K562 (cell line): ENCODE results near the gene TMEM127. TPM values are rescaled to one million over a fixed set of nuclear protein-coding genes. Genes with fewer than 3 reads are reported as not detected.

Source experiments
- ATAC-seq: fragments of 200-7000 bp; cut with Tn5 transposase; 3 replicates; pipeline ENCODE4 v1.9.1; 2020; ENCODE audit warnings: moderate library complexity
- BruUV-seq: library from RNA; stranded (reverse); fragments of 400-500 nt; replicated peaks from 2 replicates; lab custom pipeline; 2021; lab: Mats Ljungman, UMichigan
- CTCF ChIA-PET: fragments of 300-600 bp; formaldehyde crosslinking; extraction: SDS; loops from one replicate; lab custom pipeline; 2021; ENCODE audit warnings: low intra/inter-chr PET ratio; lab: Yijun Ruan, JAX
- POLR2A ChIA-PET: fragments of 300-600, 350-650 bp; sonication (Branson Sonifier 250); formaldehyde crosslinking; extraction: SDS; loops from one replicate; lab custom pipeline; 2021; ENCODE audit warnings: antibody characterized with exemption, inconsistent platforms; lab: Yijun Ruan, JAX
- DNase-seq, 4 experiments: peaks; one replicate each; pipeline versions ENCODE4 v3.0.0 to v3.0.0-alpha.2; 2011 to 2018; ENCODE audit warnings: low spot score in 3 of 4, mixed read lengths in 3 of 4; ENCODE audit errors: extremely low read depth in 1 of 4
- FAIRE-seq: peaks from 2 replicates; lab custom pipeline; 2011; peaks lifted over from hg19 to GRCh38; lab: Jason Lieb, UNC
- H2AFZ ChIP-seq: 2 replicates; pipeline ENCODE4 v1.6.0; 2011; ENCODE audit warnings: low read depth, low read length, control low read depth, inconsistent platforms
- H3K27ac ChIP-seq: fragments of 200-600 bp; 3 replicates; pipeline ENCODE4 v1.8.0; 2011; ENCODE audit warnings: low read depth, mild to moderate bottlenecking, control low read depth, inconsistent platforms, low read length, moderate library complexity, mixed read lengths; ENCODE audit errors: extremely low read depth
- H3K27me3 ChIP-seq, 2 experiments: fragments of 300-600 bp in 1 of 2; 2 replicates in 1 of 2; 3 replicates in 1 of 2; pipeline versions ENCODE4 v1.6.0 to v1.8.0; 2011; ENCODE audit warnings: inconsistent platforms in 2 of 2, low read length in 2 of 2, mild to moderate bottlenecking in 1 of 2, mixed read lengths in 1 of 2, moderate library complexity in 1 of 2; ENCODE audit not compliant: control insufficient read depth in 2 of 2, insufficient read depth in 2 of 2
- H3K36me3 ChIP-seq: fragments of 300-600 bp; 3 replicates; pipeline ENCODE4 v1.8.0; 2011; ENCODE audit warnings: mild to moderate bottlenecking, low read length, inconsistent platforms; ENCODE audit not compliant: control insufficient read depth, insufficient read depth
- H3K4me1 ChIP-seq, 2 experiments: fragments of 200-600 bp in 1 of 2; replicated peaks in 1 of 2; 2 replicates in 1 of 2; 3 replicates in 1 of 2; pipeline versions ENCODE4 v1.5.1 to v1.8.0; 2011; ENCODE audit warnings: inconsistent platforms in 2 of 2, low read length in 2 of 2, mild to moderate bottlenecking in 1 of 2, mixed read lengths in 1 of 2, moderate library complexity in 1 of 2; ENCODE audit not compliant: control insufficient read depth in 2 of 2, insufficient read depth in 2 of 2
- H3K4me2 ChIP-seq: 2 replicates; pipeline ENCODE4 v1.6.1; 2011; ENCODE audit warnings: low read length, control low read depth, inconsistent platforms, mixed read lengths; ENCODE audit not compliant: insufficient read depth
- H3K4me3 ChIP-seq: fragments of 200-600 bp; sonication (generic), shearing (Covaris generic); 2 replicates; pipeline ENCODE4 v1.5.1; 2016; ENCODE audit warnings: control low read depth, inconsistent platforms
- H3K79me2 ChIP-seq: fragments of 200-600 bp; 3 replicates; pipeline ENCODE4 v1.8.0; 2011; ENCODE audit warnings: low read length, inconsistent platforms; ENCODE audit not compliant: control insufficient read depth, insufficient read depth
- H3K9ac ChIP-seq, 2 experiments: 2 replicates each; pipeline versions ENCODE4 v1.6.0 to v1.6.1; 2011; ENCODE audit warnings: low read depth in 2 of 2, low read length in 2 of 2, control low read depth in 1 of 2, inconsistent platforms in 1 of 2, mild to moderate bottlenecking in 1 of 2, mixed read lengths in 1 of 2; ENCODE audit not compliant: insufficient read depth in 1 of 2
- H3K9me1 ChIP-seq: one replicate; pipeline ENCODE4 v1.6.0; 2011; ENCODE audit warnings: inconsistent platforms, mild to moderate bottlenecking, low read length, moderate library complexity; ENCODE audit not compliant: control insufficient read depth, insufficient read depth
- H3K9me3 ChIP-seq: replicated peaks from 2 replicates; pipeline ENCODE4 v1.5.1; 2011; ENCODE audit warnings: low read depth, low read length, inconsistent platforms; ENCODE audit not compliant: control insufficient read depth, insufficient read depth
- H4K20me1 ChIP-seq: replicated peaks from 2 replicates; pipeline ENCODE4 v1.6.1; 2011; ENCODE audit warnings: low read length, inconsistent platforms, mixed read lengths; ENCODE audit not compliant: control insufficient read depth, insufficient read depth
- ARID4B ChIP-seq: sonication (generic); formaldehyde crosslinking; IDR thresholded peaks from 2 replicates; pipeline ENCODE4 v1.8.0; 2022; ENCODE audit warnings: mild to moderate bottlenecking, missing genetic modification reagents
- MTA2 ChIP-seq: fragments of 450-650 bp; IDR thresholded peaks from 2 replicates; pipeline ENCODE4 v1.6.1; 2016; ENCODE audit warnings: low read depth
- POLR2B ChIP-seq: fragments of 450-650 bp; IDR thresholded peaks from 2 replicates; pipeline ENCODE4 v1.6.1; 2018; ENCODE audit warnings: low read depth; ENCODE audit not compliant: partially characterized antibody
- PRPF4 ChIP-seq: fragments of 200-400 bp; formaldehyde crosslinking; IDR thresholded peaks from one replicate; pipeline ENCODE4 v1.6.1; 2017; ENCODE audit warnings: low read length, low read depth, mild to moderate bottlenecking; ENCODE audit not compliant: insufficient read depth, poor library complexity, severe bottlenecking
- SRF ChIP-seq, 2 experiments: fragments of 250-450, 450-650 bp in 1 of 2; sonication (Bioruptor Pico) in 1 of 2; sonication (generic) in 1 of 2; formaldehyde crosslinking; IDR thresholded peaks; 2 replicates each; pipeline versions ENCODE4 v1.5.0 to v1.5.1; 2020 to 2022; ENCODE audit warnings: mild to moderate bottlenecking in 1 of 2, missing genetic modification reagents in 1 of 2
- TBL1XR1 ChIP-seq, 2 experiments: IDR thresholded peaks; 2 replicates each; pipeline ENCODE4 v1.6.1; 2012; ENCODE audit warnings: improper control_type of control experiment in 2 of 2, low read length in 2 of 2, mild to moderate bottlenecking in 1 of 2
- TBP ChIP-seq: optimal IDR thresholded peaks from 2 replicates; pipeline ENCODE3; 2011; ENCODE audit warnings: low read depth, low read length, improper control_type of control experiment
- ZNF384 ChIP-seq: IDR thresholded peaks from 2 replicates; pipeline ENCODE4 v1.6.1; 2012; ENCODE audit warnings: low read depth, low read length, improper control_type of control experiment
- ZNF436 ChIP-seq: fragments of 250-450, 450-650 bp; sonication (Bioruptor Pico); formaldehyde crosslinking; IDR thresholded peaks from 2 replicates; pipeline ENCODE4 v1.7.0; 2020; ENCODE audit warnings: mild to moderate bottlenecking
- WGBS: fragments of 100-300 bp; shearing (Covaris generic); methylation state at CpG from one replicate; pipeline ENCODE4 v1.1.6; 2016; ENCODE audit warnings: low coverage, mixed read lengths; ENCODE audit not compliant: insufficient coverage; ENCODE audit errors: missing lambda C conversion rate; 5-methylcytosine and 5-hydroxymethylcytosine counted together
- in situ Hi-C: fragments of 300-500 bp; cut with MboI; formaldehyde crosslinking; loops from 4 replicates; pipeline ENCODE4 v1.15.0; 2018; ENCODE audit warnings: inconsistent platforms, mixed read lengths
- intact Hi-C: fragments of 100-400 bp; cut with micrococcal nuclease; formaldehyde crosslinking; loops from 2 replicates; pipeline ENCODE4 v1.14.2; 2022
- polyA plus RNA-seq, 8 experiments: library from polyadenylated mRNA; depleted of rRNA in 4 of 8; stranded (reverse) in 5 of 8; unstranded in 3 of 8; fragments of >200 nt; fragmentation: Nextera tagmentation in 2 of 8; fragmentation: Illumina TruSeq in 1 of 8; extraction: Ambion mirVana in 2 of 8; extraction: Trizol in 1 of 8; gene quantifications; 2 replicates each; pipeline versions ENCODE4 v1.2.1 to v1.2.3, GENCODE V29; 2011 to 2014; ENCODE audit warnings: inconsistent platforms in 1 of 8, missing spikeins in 1 of 8
- total RNA-seq, 7 experiments: library from RNA; depleted of rRNA in 6 of 7; stranded (reverse); fragments of >200 nt in 6 of 7; fragmentation: Illumina TruSeq in 2 of 7; extraction: Trizol in 2 of 7; gene quantifications; 2 replicates each; pipeline versions ENCODE4 v1.2.1 to v1.2.3, GENCODE V29; 2011 to 2021; ENCODE audit warnings: low replicate concordance in 1 of 7

TMEM127 gene
- total and polyA plus RNA-seq, 9 of the 15 experiments (the other 6 are each of a cell fraction or from before 2014, with no cell fraction given): 1.7 to 20.0 (median 9.9) TPM

GRCh38 chr2:96240341-96241038 is 25.3 kb downstream of the TMEM127 start:
- no peak overlapping the region for H3K4me3 ChIP-seq
- ChIA-PET POLR2A (interaction anchor here (1.2 to 3.5 kb wide), 5 partner anchors 8 to 32 kb away, joined by 4 to 14 read pairs (median 5); partner anchors contain the start of gene STARD7), CTCF (no interaction called here)
- no peak overlapping the region for H2AFZ ChIP-seq
- H3K27ac ChIP-seq: no peak overlapping the region
- no peak for FAIRE-seq
- BruUV-seq: no TSS peak
- DNase-seq: no peak
- no peaks in the 10 kb centered on the region; the same call in 2 of the 3 replicates for H3K36me3 ChIP-seq
- WGBS: 59% methylated on average over 9 of the region's 9 CpGs
- H3K9me1 ChIP-seq: peaks cover 3% of the 10 kb centered on the region
- no peaks in the 10 kb centered on the region for H3K9me3 ChIP-seq
- TF ChIP-seq ZNF384: no peak
- no peak for ATAC-seq
- H3K4me2 ChIP-seq: no peak overlapping the region
- peaks cover 0 to 3% of the 10 kb centered on the region in 2 experiments; a peak in 1 of 5 replicates for H3K4me1 ChIP-seq
- H3K27me3 ChIP-seq: no peaks in the 10 kb centered on the region
- no peak overlapping the region for H3K9ac ChIP-seq
- no peaks in the 10 kb centered on the region for H4K20me1 ChIP-seq
- H3K79me2 ChIP-seq: no peaks in the 10 kb centered on the region
- in situ Hi-C loops (no loop called here), intact Hi-C loops (no loop called here)

GRCh38 chr2:96239745-96240264 is 26.0 kb downstream of the TMEM127 start:
- FAIRE-seq (no peak), ATAC-seq (peak; percentile 30), DNase-seq (no peak)
- no peaks in the 10 kb centered on the region for H3K9me3 ChIP-seq
- no peak overlapping the region for H3K4me2 ChIP-seq
- H2AFZ ChIP-seq: no peak overlapping the region
- H3K9ac ChIP-seq: peak overlapping the region in 1 of 2 experiments; percentile 23; a peak in 1 of 4 replicates
- CTCF ChIA-PET: no interaction called here
- H3K4me3 ChIP-seq: no peak overlapping the region
- H3K36me3 ChIP-seq: no peaks in the 10 kb centered on the region; the same call in 2 of the 3 replicates
- no peaks in the 10 kb centered on the region for H4K20me1 ChIP-seq
- BruUV-seq: no TSS peak
- intact Hi-C loops (no loop called here), in situ Hi-C loops (no loop called here)
- WGBS: 82% methylated on average over 9 of the region's 9 CpGs
- no peaks in the 10 kb centered on the region for H3K27me3 ChIP-seq
- H3K4me1 ChIP-seq: no peaks in the 10 kb centered on the region
- no peaks in the 10 kb centered on the region for H3K79me2 ChIP-seq
- peaks cover 3% of the 10 kb centered on the region for H3K9me1 ChIP-seq
- POLR2A ChIA-PET: interaction anchor here (0.9 to 3.5 kb wide), 7 partner anchors 10 to 31 kb away, joined by 4 to 14 read pairs (median 5); partner anchors contain the start of gene STARD7
- no peak overlapping the region for H3K27ac ChIP-seq
- TF ChIP-seq POLR2B: no peak
- TF ChIP-seq TBP: no peak
- no peak for TF ChIP-seq ARID4B (CRISPR knock-in tag)
- TF ChIP-seq PRPF4: no peak
- TF ChIP-seq ZNF436 (CRISPR knock-in tag): no peak
- no peak for TF ChIP-seq MTA2
- no peak for TF ChIP-seq TBL1XR1 (IDR thresholded peaks at IDR 0.05; ENCODE audit: low read length in 2 of 2)
- no peak for TF ChIP-seq SRF (CRISPR knock-in tag; IDR thresholded peaks at IDR 0.05)
